Measurements from ENCODE around the gene CBFA2T2. TPM values are rescaled to one million over a fixed set of nuclear protein-coding genes. Genes with fewer than 3 reads are reported as not detected.
A peak's percentile ranks its signal among the peaks of the same experiment; 100 is the strongest.
"Not testable (repeated sequence)": the region's sequence is repeated elsewhere in the genome, so short reads cannot be mapped to it uniquely, and the experiment has no call there.

CBFA2T2 gene
- total RNA-seq, 2 experiments from 2014 or later = 17.9 to 18.6 TPM

- Mint-ChIP-seq H3K27ac (peak overlapping the region; percentile 17), H3K9me3 (no peaks in the 10 kb centered on the region), H3K4me3 (peak overlapping the region; percentile 7), H3K36me3 (ENCODE audit: low read depth) (peaks cover 4% of the 10 kb centered on the region), H3K27me3 (no peaks in the 10 kb centered on the region), H3K4me1 (ENCODE audit: low read depth) (peaks cover 27% of the 10 kb centered on the region)
- no peak overlapping the region for H3K4me3 ChIP-seq (ENCODE audit: low read length)
- TF ChIP-seq, protein P1, sequence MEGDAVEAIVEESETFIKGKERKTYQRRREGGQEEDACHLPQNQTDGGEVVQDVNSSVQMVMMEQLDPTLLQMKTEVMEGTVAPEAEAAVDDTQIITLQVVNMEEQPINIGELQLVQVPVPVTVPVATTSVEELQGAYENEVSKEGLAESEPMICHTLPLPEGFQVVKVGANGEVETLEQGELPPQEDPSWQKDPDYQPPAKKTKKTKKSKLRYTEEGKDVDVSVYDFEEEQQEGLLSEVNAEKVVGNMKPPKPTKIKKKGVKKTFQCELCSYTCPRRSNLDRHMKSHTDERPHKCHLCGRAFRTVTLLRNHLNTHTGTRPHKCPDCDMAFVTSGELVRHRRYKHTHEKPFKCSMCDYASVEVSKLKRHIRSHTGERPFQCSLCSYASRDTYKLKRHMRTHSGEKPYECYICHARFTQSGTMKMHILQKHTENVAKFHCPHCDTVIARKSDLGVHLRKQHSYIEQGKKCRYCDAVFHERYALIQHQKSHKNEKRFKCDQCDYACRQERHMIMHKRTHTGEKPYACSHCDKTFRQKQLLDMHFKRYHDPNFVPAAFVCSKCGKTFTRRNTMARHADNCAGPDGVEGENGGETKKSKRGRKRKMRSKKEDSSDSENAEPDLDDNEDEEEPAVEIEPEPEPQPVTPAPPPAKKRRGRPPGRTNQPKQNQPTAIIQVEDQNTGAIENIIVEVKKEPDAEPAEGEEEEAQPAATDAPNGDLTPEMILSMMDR (IDR thresholded peaks at IDR 0.05) = no peak
- ChIA-PET CTCF (interaction anchor here (1.2 kb wide), 1 partner anchor 179 kb away, joined by 3 read pairs; no protein-coding TSS in a partner anchor), POLR2A (interaction anchor here (2.5 to 2.8 kb wide), 3 partner anchors 67 to 180 kb away, joined by 28 to 41 read pairs (median 29); partner anchors contain the start of gene ACTL10)
- no peak overlapping the region for H3K27ac ChIP-seq (ENCODE audit: low read depth in 1 of 2, low read length in 2 of 2)
- DNase-seq (no peak), ATAC-seq (ENCODE audit: poor library complexity) (no peak)
- H3K36me3 ChIP-seq (ENCODE audit: insufficient read depth, low read length) = no peaks in the 10 kb centered on the region
- intact Hi-C loops (cut with DNase I, micrococcal nuclease) = loop anchor here in 1 of 2 experiments (5.0 to 10.0 kb wide), 3 partner anchors 237 to 817 kb away; partner anchors contain the start of genes AHCY, PXMP4 and RALY
- H3K27me3 ChIP-seq (ENCODE audit: control insufficient read depth in 1 of 2, insufficient read depth in 2 of 2, low read length in 2 of 2) = no peaks in the 10 kb centered on the region
- no peaks in the 10 kb centered on the region for H3K9me3 ChIP-seq (ENCODE audit: control insufficient read depth in 1 of 2, insufficient read depth in 1 of 2, low read length in 2 of 2)
- peaks cover 26% of the 10 kb centered on the region for H3K4me1 ChIP-seq (ENCODE audit: insufficient read depth, low read length)
Measured at GRCh38 chr20:33488201-33488600, 1.7 kb upstream of the CBFA2T2 start.

GRCh38 chr20:33488661-33489494 is 1.0 kb upstream of the CBFA2T2 start:
- peaks cover 34% of the 10 kb centered on the region for H3K4me1 Mint-ChIP-seq (ENCODE audit: low read depth)
- H3K27ac ChIP-seq (ENCODE audit: low read depth in 1 of 2, low read length in 2 of 2) = peak overlapping the region; percentile 92 to 95
- peak overlapping the region; percentile 51 for H3K4me3 Mint-ChIP-seq
- peak overlapping the region; percentile 57 for H3K4me3 ChIP-seq (ENCODE audit: low read length)
- peak in 1 of 14 experiments; percentile 28 for DNase-seq
- H3K9me3 ChIP-seq (ENCODE audit: control insufficient read depth in 1 of 2, insufficient read depth in 1 of 2, low read length in 2 of 2); H3K27me3 ChIP-seq (ENCODE audit: control insufficient read depth in 1 of 2, insufficient read depth in 2 of 2, low read length in 2 of 2); H3K9me3 Mint-ChIP-seq; H3K36me3 Mint-ChIP-seq (ENCODE audit: low read depth); H3K27me3 Mint-ChIP-seq; ATAC-seq (ENCODE audit: poor library complexity); H3K36me3 ChIP-seq (ENCODE audit: insufficient read depth, low read length): not testable (repeated sequence)
- H3K4me1 ChIP-seq (ENCODE audit: insufficient read depth, low read length) = peaks cover 26% of the 10 kb centered on the region
- intact Hi-C loops (cut with DNase I, micrococcal nuclease) = loop anchor here in 1 of 2 experiments (5.0 to 10.0 kb wide), 3 partner anchors 236 to 816 kb away; partner anchors contain the start of genes AHCY, PXMP4 and RALY
- ChIA-PET CTCF (interaction anchor here (1.2 to 1.3 kb wide), 3 partner anchors 31 to 179 kb away, joined by 3 to 6 read pairs (median 3); no protein-coding TSS in a partner anchor), POLR2A (interaction anchor here (1.1 to 2.8 kb wide), 18 partner anchors 10 to 624 kb away, joined by 4 to 41 read pairs (median 10); partner anchors contain the start of genes ACTL10, CDK5RAP1, CHMP4B and EIF2S2)
- H3K27ac Mint-ChIP-seq = peak overlapping the region; percentile 96

GRCh38 chr20:33489495-33490022 is 337 bp upstream of the CBFA2T2 start:
- no peaks in the 10 kb centered on the region for H3K27me3 ChIP-seq (ENCODE audit: control insufficient read depth in 1 of 2, insufficient read depth in 2 of 2, low read length in 2 of 2)
- no peaks in the 10 kb centered on the region for H3K9me3 Mint-ChIP-seq
- peak overlapping the region; percentile 57 for H3K4me3 ChIP-seq (ENCODE audit: low read length)
- ChIA-PET POLR2A (interaction anchor here (0.7 to 2.8 kb wide), 29 partner anchors 9 to 873 kb away, joined by 3 to 41 read pairs (median 5); partner anchors contain the start of genes ACTL10, CDK5RAP1, CHMP4B and EIF2S2), CTCF (interaction anchor here (1.2 to 1.3 kb wide), 2 partner anchors 32 to 178 kb away, joined by 3 to 6 read pairs; no protein-coding TSS in a partner anchor)
- peaks cover 26% of the 10 kb centered on the region for H3K4me1 ChIP-seq (ENCODE audit: insufficient read depth, low read length)
- intact Hi-C loops (cut with DNase I, micrococcal nuclease) = loop anchor here (1.0 to 10.0 kb wide), 9 partner anchors 46 to 1068 kb away; partner anchors contain the start of genes AHCY (in 1 of the 2), CDK5RAP1 (in 1 of the 2), EIF2S2 (in 1 of the 2) and MAP1LC3A (in 1 of the 2)
- peak overlapping the region; percentile 96 for H3K27ac Mint-ChIP-seq
- peaks cover 36% of the 10 kb centered on the region for H3K4me1 Mint-ChIP-seq (ENCODE audit: low read depth)
- H3K27me3 Mint-ChIP-seq = no peaks in the 10 kb centered on the region
- TF ChIP-seq, protein P1 (IDR thresholded peaks at IDR 0.05) = no peak
- ATAC-seq (ENCODE audit: poor library complexity) (peak; percentile 96), DNase-seq (peak; percentile 97 to 100 (median 99))
- H3K4me3 Mint-ChIP-seq = peak overlapping the region; percentile 94
- peaks cover 11% of the 10 kb centered on the region for H3K36me3 Mint-ChIP-seq (ENCODE audit: low read depth)
- H3K36me3 ChIP-seq (ENCODE audit: insufficient read depth, low read length) = no peaks in the 10 kb centered on the region
- H3K27ac ChIP-seq (ENCODE audit: low read depth in 1 of 2, low read length in 2 of 2) = peak overlapping the region; percentile 92 to 95
- H3K9me3 ChIP-seq (ENCODE audit: control insufficient read depth in 1 of 2, insufficient read depth in 1 of 2, low read length in 2 of 2) = no peaks in the 10 kb centered on the region

Measured in CD4-positive, alpha-beta T cell (primary cell).